GM19372 (cell line): ENCODE results near the gene BRWD1.

Experiments used
- ATAC-seq: cut with Tn5 transposase; IDR thresholded peaks from one replicate; pipeline ENCODE4 v1.9.1; 2021; ENCODE audit warnings: mild to moderate bottlenecking, low read depth, moderate library complexity; ENCODE audit not compliant: unreplicated experiment

Gene BRWD1

GRCh38 chr21:39330001-39330400, 16.6 kb upstream of the BRWD1 start:
- ATAC-seq: no peak

GRCh38 chr21:39327727-39328126, 14.3 kb upstream of the BRWD1 start:
- no peak for ATAC-seq

- no peak for ATAC-seq
These were observed 13.3 kb upstream of the BRWD1 start for GRCh38 chr21:39326607-39327307.

GRCh38 chr21:39325458-39325857, 12.0 kb upstream of the BRWD1 start:
- ATAC-seq: no peak

GRCh38 chr21:39321424-39321823, 8.0 kb upstream of the BRWD1 start:
- ATAC-seq: no peak

- ATAC-seq: no peak
These were observed 6.4 kb upstream of the BRWD1 start for GRCh38 chr21:39319814-39320332.

GRCh38 chr21:39319251-39319756, 5.9 kb upstream of the BRWD1 start:
- ATAC-seq: no peak

- no peak for ATAC-seq
These were observed 4.9 kb upstream of the BRWD1 start for GRCh38 chr21:39318091-39318959.

GRCh38 chr21:39317134-39318090, 4.0 kb upstream of the BRWD1 start:
- ATAC-seq: no peak

- no peak for ATAC-seq
These were observed 3.3 kb upstream of the BRWD1 start for GRCh38 chr21:39316729-39317128.

- ATAC-seq: no peak
These were observed 2.4 kb upstream of the BRWD1 start for GRCh38 chr21:39315603-39316445.

GRCh38 chr21:39314143-39315027, 953 bp upstream of the BRWD1 start:
- peak; percentile 7 for ATAC-seq

- ATAC-seq: peak; percentile 1
These were observed 326 bp downstream of the BRWD1 start for GRCh38 chr21:39313042-39313570.

- peak; percentile 77 for ATAC-seq
These were observed 1.1 kb downstream of the BRWD1 start for GRCh38 chr21:39312112-39313041.

GRCh38 chr21:39311164-39311563, 2.3 kb downstream of the BRWD1 start:
- no peak for ATAC-seq

GRCh38 chr21:39307466-39307865, 6.0 kb downstream of the BRWD1 start:
- ATAC-seq: no peak

- ATAC-seq: no peak
These were observed 12.8 kb downstream of the BRWD1 start for GRCh38 chr21:39300587-39300986.
